HepG2 (cell line): ENCODE results near the gene DNAJA2. TPM values are rescaled to one million over a fixed set of nuclear protein-coding genes. Genes with fewer than 3 reads are reported as not detected.

Experiments used
- BCL6 ChIP-seq: IDR thresholded peaks from 2 replicates; pipeline ENCODE4 v1.6.1; 2016; ENCODE audit warnings: missing genetic modification reagents, missing compliant biosample characterization
- FLYWCH1 ChIP-seq: sonication (generic); formaldehyde crosslinking; IDR thresholded peaks from 2 replicates; pipeline ENCODE4 v1.8.1; 2023; ENCODE audit warnings: mild to moderate bottlenecking, missing genetic modification reagents
- FOXA3 ChIP-seq: IDR thresholded peaks from 2 replicates; pipeline ENCODE4 v1.6.1; 2016; ENCODE audit warnings: missing genetic modification reagents, missing compliant biosample characterization
- HMG20A ChIP-seq: IDR thresholded peaks from 2 replicates; pipeline ENCODE4 v1.6.1; 2016; ENCODE audit warnings: borderline replicate concordance
- NBN ChIP-seq: fragments of 450-650 bp; conservative IDR thresholded peaks from 2 replicates; pipeline ENCODE4 v1.6.1; 2017
- PHF5A ChIP-seq: IDR thresholded peaks from one replicate; pipeline ENCODE4 v1.6.1; 2018; ENCODE audit warnings: low read depth, missing genetic modification reagents; ENCODE audit not compliant: unreplicated experiment
- SMAD3 ChIP-seq: sonication (generic); formaldehyde crosslinking; IDR thresholded peaks from 2 replicates; pipeline ENCODE4 v1.4.0; 2020; ENCODE audit warnings: missing genetic modification reagents
- SNAPC2 ChIP-seq: sonication (generic); formaldehyde crosslinking; IDR thresholded peaks from 2 replicates; pipeline ENCODE4 v1.8.1; 2022; ENCODE audit warnings: mild to moderate bottlenecking, missing genetic modification reagents
- SNAPC4 ChIP-seq: sonication (generic); formaldehyde crosslinking; IDR thresholded peaks from 2 replicates; pipeline ENCODE4 v1.4.0; 2020; ENCODE audit warnings: mild to moderate bottlenecking, missing genetic modification reagents
- SUZ12 ChIP-seq: fragments of 150-350 bp; IDR thresholded peaks from 2 replicates; pipeline ENCODE4 v1.6.1; 2014; ENCODE audit warnings: low read depth, low read length
- TAF1 ChIP-seq: sonication (generic); formaldehyde crosslinking; IDR thresholded peaks from 2 replicates; pipeline ENCODE4 v1.4.0; 2020; ENCODE audit warnings: missing genetic modification reagents
- ZBED4 ChIP-seq: sonication (generic); formaldehyde crosslinking; IDR thresholded peaks from 2 replicates; pipeline ENCODE4 v1.4.0; 2020; ENCODE audit warnings: missing genetic modification reagents, borderline replicate concordance
- ZBTB34 ChIP-seq: sonication (generic); formaldehyde crosslinking; IDR thresholded peaks from 2 replicates; pipeline ENCODE4 v1.8.0; 2022; ENCODE audit warnings: mild to moderate bottlenecking, missing genetic modification reagents
- ZNF160 ChIP-seq: sonication (generic); formaldehyde crosslinking; IDR thresholded peaks from 2 replicates; pipeline ENCODE4 v1.8.0; 2022; ENCODE audit warnings: mild to moderate bottlenecking, inconsistent platforms, missing genetic modification reagents
- ZNF501 ChIP-seq: sonication (generic); formaldehyde crosslinking; IDR thresholded peaks from 2 replicates; pipeline ENCODE4 v1.5.1; 2020; ENCODE audit warnings: mild to moderate bottlenecking, moderate library complexity, missing genetic modification reagents
- polyA plus RNA-seq, 8 experiments: library from polyadenylated mRNA; depleted of rRNA in 3 of 8; stranded (reverse) in 7 of 8; unstranded in 1 of 8; fragments of >200 nt; fragmentation: Illumina TruSeq in 4 of 8; extraction: Trizol in 4 of 8; gene quantifications; 2 replicates each; pipeline versions ENCODE4 v1.2.1 to v1.2.3, GENCODE V29; 2011 to 2016; ENCODE audit warnings: low read depth in 4 of 8, missing spikeins in 1 of 8, mixed read lengths in 1 of 8; ENCODE audit not compliant: insufficient read depth in 1 of 8
- total RNA-seq, 5 experiments: library from RNA; depleted of rRNA; stranded (reverse); fragments of >200 nt; fragmentation: Illumina TruSeq; extraction: Trizol; gene quantifications; 2 replicates each; pipeline ENCODE4 v1.2.3, GENCODE V29; 2016; ENCODE audit warnings: low read depth in 1 of 5
- TF ChIP-seq, protein P1 (sequence below), 2 experiments: sonication (generic) in 1 of 2; formaldehyde crosslinking in 1 of 2; IDR thresholded peaks; 2 replicates each; pipeline versions ENCODE4 v1.4.0 to v1.6.1; 2018 to 2020; ENCODE audit warnings: missing genetic modification reagents in 2 of 2, borderline replicate concordance in 1 of 2, low read depth in 1 of 2, mild to moderate bottlenecking in 1 of 2, missing biosample characterization in 1 of 2

DNAJA2 gene
- total and polyA plus RNA-seq, 2 of the 13 experiments (the other 11 are each of a cell fraction or from before 2014, with no cell fraction given): 25.4 to 176 TPM

- TF ChIP-seq ZBED4 (CRISPR knock-in tag): no peak; the same call in 1 of the 2 replicates
- TF ChIP-seq BCL6 (CRISPR knock-in tag): peak; percentile 68; the same call in 1 of the 2 replicates
- no peak for TF ChIP-seq FLYWCH1
- TF ChIP-seq ZNF501 (CRISPR knock-in tag): peak; percentile 79
- TF ChIP-seq SNAPC4 (CRISPR knock-in tag): no peak
- TF ChIP-seq HMG20A: peak; percentile 31; the same call in 1 of the 2 replicates
- TF ChIP-seq TAF1 (CRISPR knock-in tag): no peak
- TF ChIP-seq ZBTB34 (CRISPR knock-in tag): peak; percentile 51; the same call in 1 of the 2 replicates
- no peak for TF ChIP-seq ZNF160 (CRISPR knock-in tag)
- no peak for TF ChIP-seq SUZ12
- TF ChIP-seq NBN: no peak
- no peak for TF ChIP-seq PHF5A
- TF ChIP-seq, protein P1, sequence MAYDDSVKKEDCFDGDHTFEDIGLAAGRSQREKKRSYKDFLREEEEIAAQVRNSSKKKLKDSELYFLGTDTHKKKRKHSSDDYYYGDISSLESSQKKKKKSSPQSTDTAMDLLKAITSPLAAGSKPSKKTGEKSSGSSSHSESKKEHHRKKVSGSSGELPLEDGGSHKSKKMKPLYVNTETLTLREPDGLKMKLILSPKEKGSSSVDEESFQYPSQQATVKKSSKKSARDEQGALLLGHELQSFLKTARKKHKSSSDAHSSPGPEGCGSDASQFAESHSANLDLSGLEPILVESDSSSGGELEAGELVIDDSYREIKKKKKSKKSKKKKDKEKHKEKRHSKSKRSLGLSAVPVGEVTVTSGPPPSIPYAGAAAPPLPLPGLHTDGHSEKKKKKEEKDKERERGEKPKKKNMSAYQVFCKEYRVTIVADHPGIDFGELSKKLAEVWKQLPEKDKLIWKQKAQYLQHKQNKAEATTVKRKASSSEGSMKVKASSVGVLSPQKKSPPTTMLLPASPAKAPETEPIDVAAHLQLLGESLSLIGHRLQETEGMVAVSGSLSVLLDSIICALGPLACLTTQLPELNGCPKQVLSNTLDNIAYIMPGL (CRISPR knock-in tag; IDR thresholded peaks at IDR 0.05; ENCODE audit: borderline replicate concordance in 1 of 2, low read depth in 1 of 2): peak; percentile 46 to 48; a peak in 2 of 4 replicates
- TF ChIP-seq SMAD3 (CRISPR knock-in tag): no peak; the same call in 1 of the 2 replicates
- peak; percentile 75 for TF ChIP-seq FOXA3 (CRISPR knock-in tag)
- TF ChIP-seq SNAPC2 (CRISPR knock-in tag): peak; percentile 69; the same call in 1 of the 2 replicates
Observed at GRCh38 chr16:46948548-46949166, 24.8 kb downstream of the DNAJA2 start (continued).
